K562 treated with DMSO at 1 percent for 24 hours (cell line): ENCODE results near the gene FBXO15. TPM values are rescaled to one million over a fixed set of nuclear protein-coding genes. Genes with fewer than 3 reads are reported as not detected.

Experiments
- total RNA-seq: library from RNA; unstranded; fragments of 300-600 nt; gene quantifications from 2 replicates; pipeline ENCODE4 v1.2.3, GENCODE V29; 2022; ENCODE audit warnings: low read depth; ENCODE audit not compliant: insufficient read depth

FBXO15 gene
- 0.29 TPM in 1 of 2 replicates, not detected in the other for total RNA-seq

GRCh38 chr18:74147779-74148542, at the start of gene FBXO15, which contains the start of gene TIMM21:
TSS of gene FBXO15 (minus strand) at chr18:74147834. CDS start at chr18:74147785, 49 bp downstream.
TSS of gene TIMM21 (plus strand) at chr18:74148523. CDS start at chr18:74148809, 286 bp downstream.

Other genes starting within 250 kb of the FBXO15 start
- gene TIMM21, start 689 bp upstream of the FBXO15 start, total RNA-seq: 17.5 and 18.0 TPM in 2 replicates
- 14.3 and 14.4 TPM in 2 replicates for gene CYB5A, start 144.1 kb upstream of the FBXO15 start, total RNA-seq
- gene C18orf63, start 168.0 kb upstream of the FBXO15 start, total RNA-seq: not detected in 2 replicates